HuH-7.5 (cell line): ENCODE results near the gene AHRR.
"Not testable (repeated sequence)": the region's sequence is repeated elsewhere in the genome, so short reads cannot be mapped to it uniquely, and the experiment has no call there.

ENCODE experiments used
- DNase-seq: peaks from one replicate; pipeline ENCODE4 v3.0.0; 2011; ENCODE audit warnings: low spot score

AHRR gene

DNA sequence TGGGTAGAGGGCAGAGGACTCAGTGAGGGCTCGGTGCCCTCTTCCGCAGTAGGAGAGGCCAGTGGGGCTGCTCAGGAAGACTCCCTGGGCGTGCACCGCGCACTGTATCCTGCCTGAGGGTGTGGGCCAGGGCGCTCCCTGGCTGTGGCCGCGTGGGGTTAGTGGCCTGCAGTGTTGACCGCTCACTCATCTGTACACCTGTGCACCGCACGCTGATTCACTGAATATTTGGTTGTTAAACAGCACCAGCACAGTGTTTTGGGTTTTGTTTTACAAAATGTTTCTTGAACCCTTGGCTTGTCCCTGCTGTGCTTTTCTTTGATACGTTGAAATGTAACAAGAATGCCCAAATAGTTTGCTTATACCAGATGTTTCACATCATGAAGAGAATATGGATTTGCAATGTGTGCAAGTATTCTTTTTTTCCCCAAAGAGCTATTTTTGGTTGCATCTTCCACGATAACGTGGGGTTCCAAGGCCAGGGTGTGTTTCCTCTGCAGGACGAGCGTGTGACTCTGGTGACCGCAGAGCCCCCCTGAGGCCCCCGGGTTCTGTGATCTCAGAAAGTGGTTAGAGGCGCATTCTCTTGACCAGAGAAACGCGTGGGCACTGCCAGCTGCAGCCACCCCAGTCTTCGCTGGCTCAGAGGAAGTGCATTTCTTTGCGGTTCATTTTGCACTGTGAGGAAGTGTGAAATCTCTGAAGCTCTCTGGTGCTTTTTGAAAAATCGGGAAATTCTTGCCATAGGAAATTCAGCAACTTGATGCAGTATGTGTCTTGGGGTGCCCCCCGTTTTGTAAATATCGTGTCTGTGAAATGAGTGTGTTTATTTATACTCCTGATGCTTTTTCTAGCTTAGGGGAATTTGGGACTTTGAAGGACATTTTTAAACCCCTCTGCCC is 46.9 kb downstream of the AHRR start:
- DNase-seq, result no peak

DNA sequence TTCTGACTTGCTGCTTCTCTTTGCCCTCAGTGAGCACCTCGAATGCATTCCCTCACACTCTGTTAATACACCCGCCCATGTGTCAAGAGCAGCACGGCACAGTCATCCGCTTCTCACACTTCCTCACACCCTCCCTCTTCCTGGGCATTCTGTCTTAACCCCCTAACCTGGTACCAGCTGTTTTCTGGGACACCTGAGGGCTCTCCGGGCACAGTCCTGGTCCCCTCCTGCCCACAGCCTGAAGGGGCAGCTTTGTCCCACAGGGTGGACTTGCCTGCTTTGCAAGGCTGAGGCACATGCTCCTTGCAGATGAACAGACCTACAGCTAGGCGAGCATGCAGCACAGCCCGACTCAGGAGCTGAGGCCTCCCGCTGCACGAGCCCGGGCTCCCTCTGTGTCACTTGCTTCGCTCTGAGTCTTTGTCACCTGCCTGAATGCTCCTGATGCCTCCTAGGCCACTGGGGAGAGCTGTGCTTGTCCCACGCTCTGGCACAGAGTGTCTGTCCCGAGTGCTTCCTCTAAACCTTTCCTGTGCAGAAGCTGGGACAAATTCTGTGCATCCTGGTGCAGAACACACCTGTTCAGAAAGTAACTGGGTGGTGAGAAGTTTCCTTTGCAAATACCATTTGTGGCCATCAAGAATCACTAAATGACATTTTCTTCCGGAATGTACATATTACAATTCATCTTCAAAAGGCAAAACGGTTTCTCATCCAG is 47.8 kb downstream of the AHRR start:
- DNase-seq, result no peak

DNA sequence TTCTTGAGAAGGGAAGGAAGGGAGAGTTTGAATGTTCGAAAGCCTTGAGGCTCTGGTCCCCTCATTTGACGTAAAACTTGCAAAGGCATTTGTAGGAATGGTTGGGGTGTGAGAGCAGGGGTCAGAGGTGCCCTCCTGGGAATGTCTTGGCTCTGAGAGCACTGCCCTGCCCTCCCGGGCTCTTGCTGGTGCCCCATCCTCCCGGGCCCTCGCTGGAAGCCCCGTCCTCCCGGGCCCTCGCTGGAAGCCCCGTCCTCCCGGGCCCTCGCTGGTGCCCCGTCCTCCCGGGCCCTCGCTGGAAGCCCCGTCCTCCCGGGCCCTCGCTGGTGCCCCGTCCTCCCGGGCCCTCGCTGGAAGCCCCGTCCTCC is 48.3 kb downstream of the AHRR start:
- not testable (repeated sequence) for DNase-seq

DNA sequence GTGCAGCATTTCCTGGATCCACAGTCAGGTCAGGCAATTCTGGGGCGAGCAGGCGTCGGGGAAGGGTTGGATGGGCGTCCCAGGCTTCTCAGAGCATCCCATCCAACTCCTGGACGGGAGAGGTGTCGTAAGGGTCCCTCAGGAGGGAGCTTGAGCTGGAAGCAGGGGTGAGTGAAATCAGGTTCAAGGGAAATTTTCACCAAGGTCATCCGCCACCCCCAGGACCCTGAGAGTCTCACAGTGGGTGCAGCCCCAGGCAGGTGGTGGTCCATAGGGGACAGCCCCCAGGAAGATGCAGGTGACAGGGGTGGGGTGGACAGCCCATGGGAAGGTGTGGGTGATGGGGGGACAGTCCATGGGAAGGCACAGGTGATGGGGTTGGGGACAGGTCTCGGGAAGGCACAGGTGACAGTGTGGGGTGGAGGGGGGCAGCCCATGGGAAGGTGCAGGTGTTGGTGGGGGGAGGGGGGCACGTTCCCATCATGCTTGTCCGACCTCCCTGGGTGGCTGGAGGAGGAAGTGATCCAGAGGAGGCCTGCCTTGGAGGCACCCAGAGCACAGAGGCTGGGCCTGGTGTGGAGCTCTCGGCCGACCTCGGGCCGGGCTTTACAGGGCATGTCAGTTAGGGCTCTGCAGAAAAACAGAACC is 48.9 kb downstream of the AHRR start:
- no peak for DNase-seq

DNA sequence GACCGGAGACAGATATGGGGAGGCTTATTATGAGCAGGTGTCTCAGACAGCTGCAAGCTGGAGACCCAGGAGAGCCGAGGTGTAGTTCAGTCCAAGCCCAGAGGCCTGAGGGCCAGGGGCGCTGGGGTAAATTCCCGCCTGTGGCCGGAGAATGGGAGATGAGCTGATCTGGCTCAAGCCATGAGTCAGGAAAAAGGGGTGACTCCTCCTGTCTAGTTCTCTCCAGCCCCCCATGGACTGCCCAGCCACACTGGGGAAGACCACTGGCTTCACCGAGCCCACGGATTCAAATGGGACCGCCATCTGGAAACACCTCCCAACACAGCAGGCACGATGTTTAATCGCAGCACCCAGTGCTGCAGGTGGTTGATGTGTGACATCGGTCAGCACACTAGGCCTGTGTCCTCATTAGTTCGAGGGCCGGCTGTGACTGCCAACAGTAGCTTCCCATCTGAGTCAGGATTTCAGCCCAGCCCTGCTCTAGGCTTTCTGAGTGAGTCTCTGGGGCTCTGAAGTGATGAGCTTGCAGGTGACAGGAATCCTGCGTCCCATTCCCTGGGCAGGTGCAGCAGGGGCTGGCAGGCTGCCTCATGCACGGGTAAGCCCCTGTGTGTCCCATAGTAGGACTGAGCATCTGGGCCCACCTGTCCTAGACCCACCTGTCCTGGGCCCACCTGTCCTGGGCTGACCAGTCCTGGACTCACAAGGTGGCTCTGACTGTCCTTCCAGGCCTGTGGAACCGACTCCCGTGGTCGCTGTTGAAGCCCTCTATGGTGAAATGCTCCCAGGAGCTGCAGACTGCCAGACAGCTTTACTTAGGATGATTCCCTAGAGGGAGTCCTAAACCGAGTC is 49.7 kb downstream of the AHRR start:
- DNase-seq, result no peak

DNA sequence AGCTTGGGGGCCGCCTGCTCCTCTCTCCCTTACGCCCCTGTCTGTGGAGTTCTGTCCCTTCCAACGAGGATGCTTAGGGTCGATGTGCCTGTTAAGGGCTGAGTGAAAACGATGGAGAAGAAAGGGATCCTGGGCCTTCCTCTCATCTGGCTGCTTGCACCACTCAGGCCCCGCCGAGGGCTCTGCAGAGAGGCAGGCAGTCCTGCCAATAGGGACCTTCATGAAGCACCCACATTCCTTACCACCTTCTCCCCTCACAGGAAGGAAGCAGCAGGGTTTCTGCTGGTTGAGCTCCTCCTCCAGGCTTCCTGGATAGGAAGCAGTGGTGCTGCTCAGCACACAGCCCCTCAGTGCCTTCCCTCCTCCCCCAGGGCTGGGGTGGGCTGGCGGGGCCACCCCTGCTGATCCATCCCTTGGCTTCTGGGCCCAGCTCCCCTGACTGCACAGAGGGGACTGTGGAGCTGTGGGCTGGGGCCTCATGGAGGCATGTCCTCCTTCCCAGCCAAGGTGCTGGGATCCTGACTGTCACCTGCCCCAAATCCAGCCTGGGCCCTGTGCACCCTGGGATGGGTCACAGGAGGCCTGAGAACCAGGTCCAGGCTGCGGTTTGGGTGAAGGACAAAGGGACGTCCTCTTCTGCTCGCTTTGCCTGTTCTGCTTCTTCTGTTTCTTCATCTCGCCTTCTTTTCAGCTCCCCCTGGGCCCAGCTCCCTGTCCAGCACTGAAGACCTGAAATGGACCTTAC is 50.5 kb downstream of the AHRR start:
- no peak for DNase-seq

DNA sequence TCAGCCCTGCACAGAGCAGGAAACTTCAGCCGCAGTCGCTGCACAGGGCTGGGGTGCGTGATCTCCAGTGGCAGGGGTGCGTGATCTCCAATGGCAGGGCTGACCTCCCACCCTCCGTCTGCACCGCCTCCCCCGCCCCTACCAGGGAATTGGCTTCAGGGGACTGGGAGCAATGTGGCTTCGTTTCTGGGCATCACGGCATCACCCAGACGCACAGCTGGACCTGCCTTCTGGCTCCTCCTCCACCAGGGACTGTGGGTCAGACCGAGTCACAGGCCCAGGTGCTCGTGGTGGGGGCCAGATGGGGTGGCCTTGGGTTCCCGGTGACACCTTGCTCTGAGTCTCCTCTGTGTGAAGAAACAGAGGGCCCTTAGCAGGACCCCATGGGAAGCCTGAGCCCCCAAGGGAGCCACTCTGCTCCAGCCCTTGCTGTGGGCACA is 51.1 kb downstream of the AHRR start:
- DNase-seq, result no peak

DNA sequence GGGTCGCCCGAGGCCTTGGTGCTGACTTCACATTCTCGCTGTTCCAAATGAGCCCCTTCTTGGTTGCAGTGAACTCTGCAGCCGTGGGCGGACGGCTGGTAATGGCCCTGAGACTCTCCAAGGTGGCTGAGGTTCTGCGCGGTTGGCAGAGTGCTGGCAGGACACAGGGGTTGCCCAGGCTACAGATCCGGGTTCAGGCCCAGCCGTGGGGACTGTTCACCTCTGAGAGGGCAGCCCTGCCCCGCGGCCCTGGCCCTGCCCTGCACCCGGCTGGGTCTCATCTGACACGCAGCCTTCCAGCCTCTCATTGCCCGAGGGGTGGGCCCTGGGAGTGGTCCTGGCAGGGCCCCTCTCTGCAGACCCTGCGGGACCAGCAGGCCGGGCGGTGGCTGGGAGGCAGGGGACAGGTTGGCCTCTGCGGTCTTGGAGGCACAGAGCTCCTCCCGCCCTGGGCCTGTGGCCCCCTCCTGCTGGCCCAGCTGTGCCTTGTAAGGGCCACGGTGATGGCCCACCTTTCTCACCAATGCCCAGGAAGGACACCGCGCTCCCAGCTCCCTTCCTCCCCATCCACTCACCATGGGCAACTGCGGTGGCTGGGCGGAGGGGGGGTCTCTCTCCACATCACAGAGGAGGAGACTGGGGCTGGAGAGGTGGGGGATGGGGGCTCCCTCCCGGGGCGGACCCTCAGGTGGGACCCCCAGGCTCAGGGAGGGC is 51.6 kb downstream of the AHRR start:
- no peak for DNase-seq

DNA sequence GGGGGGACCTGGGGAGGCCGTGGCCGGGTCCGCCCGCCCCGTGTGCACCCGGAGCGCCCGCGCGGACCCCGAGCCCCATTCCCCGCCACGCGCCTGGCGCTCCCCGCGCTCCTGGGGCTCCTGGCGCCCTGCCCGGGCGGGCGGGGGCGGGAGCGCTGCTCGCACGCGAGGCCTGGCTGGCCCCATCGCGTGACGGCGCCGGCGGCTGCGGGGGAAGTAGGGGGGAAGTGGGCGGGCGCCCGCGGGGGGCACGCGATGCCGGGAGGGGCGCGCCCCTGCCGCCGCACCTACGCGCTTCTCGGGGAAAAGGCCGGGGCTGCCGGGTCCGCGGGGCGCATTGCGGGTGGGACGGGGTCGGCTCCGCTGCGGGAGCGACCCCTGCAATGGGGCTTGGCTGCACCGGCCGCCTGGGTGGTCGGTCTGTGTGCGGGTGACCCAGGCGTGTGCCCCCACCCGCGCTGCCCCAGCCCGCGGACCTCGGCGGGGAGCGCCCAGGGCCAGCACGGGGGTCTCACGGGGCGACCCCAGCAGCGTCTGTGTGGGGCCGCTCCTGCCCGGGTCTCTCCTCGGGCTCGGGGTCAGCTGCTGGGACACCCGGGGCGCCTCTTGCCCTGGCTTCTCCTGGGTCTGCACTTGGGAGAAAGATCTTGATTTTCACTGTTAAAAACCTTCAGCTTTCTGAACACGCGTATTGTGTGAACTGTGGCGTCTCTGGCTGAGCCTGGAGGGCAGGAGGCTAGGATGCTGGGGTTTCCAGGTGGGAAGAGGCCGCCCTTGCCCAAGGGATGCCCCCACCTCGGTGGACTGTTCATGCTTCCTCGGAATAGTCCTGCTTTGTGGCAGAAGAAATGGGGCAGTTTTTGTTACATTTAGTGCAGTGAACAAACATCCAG is 52.4 kb downstream of the AHRR start:
- DNase-seq, result no peak

DNA sequence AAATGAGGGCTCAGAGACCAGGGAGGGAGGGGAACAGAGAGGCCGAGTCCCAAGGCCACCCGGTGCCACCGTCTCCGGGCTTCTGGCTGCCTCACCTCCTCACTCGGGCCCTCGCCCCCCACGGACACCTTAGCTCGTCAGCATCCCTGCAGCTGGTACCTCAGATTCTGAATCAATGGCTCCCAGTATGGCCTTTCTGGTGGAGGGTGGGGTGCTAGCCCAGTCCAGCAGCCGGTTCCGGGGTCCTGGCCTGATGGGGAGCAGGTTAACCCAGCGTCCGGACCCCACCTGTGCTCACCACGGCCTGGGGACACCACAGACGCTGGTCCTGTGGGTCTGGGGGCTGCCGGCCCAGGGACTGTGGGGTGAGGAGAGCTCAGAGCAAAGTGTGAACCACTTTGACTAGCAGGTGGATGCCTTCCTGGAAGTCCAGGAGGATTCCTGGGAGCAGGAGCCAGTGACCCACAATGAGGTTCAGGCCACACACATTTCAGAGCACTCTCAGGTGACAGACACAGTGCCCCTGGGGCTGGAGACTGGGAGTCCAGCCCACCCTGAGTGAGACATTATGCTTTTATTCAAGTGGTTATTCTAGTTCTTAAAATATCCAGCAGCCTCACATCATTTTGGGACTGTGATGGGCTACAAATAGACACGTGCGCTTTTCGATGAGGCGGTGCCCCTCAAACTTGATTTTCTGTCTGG is 53.3 kb downstream of the AHRR start:
- DNase-seq, result no peak

DNA sequence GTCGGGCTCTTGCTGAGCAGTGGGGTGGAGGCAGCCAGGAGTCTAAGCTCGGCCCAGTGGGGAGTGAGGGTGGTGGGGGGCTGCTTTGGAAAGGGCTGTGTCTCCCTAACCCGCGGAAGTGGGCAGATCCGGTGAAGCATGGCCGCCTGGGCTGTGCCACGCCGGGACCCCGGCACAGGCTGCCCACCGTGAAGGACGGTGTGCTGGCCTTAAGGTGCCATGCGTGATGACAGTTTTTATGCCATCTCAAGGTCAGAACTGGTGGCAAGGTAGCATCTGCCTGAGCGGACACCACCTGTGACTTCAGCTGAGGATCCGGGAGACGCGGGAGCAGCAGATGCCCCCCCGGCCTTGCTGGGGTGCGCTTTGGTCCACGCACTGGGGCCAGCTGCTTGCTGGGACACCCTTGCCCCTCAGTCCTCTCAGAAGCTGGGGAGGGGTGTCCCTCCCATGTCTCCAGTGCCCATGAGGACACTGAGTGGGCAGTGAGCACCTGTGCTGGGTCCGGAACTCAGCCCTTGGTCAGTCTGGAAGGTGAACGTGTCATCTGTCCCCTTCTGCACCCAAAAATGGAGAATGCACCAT is 53.9 kb downstream of the AHRR start:
- no peak for DNase-seq

DNA sequence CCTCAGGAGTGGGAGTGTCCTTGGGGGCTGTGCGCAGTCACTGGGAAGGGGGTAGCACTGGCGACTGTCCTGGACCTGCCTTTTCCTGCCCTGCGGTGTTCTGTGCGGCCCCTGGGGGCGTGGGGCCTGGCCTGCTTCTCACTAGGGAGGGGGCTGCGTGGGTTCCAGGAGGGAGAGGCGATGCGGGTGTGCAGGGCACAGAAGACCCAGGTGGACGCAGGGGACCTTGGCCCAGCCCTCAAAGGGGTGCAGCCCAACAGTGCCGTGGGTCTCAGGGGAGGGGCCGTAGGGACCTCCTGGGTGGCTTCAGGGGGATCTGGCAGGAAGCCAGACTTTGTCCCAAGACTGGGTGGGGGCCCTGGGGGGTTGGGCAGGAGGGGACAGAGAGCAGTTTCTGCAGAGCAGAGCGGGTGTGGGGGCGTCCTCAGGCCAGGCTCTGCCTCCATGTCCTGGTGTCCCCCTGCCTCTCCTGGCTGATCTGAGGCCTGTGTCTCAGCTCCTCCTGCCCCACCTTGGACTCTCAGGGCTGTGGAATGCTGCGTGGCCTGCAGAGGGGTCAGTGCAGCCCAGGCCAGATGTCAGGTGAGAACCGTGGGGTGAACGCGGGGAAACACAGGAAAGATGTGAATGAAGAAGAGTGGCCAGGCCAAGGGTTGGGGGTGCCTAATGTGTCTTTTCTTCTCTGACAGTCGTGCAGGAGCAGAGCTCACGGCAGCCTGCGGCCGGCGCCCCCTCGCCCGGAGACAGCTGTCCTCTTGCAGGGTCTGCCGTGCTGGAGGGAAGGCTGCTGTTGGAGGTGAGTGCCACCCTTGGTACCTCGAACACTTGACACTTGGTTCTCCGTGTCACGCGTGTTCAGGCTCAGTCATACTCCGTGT is 54.6 kb downstream of the AHRR start:
- DNase-seq, result no peak

DNA sequence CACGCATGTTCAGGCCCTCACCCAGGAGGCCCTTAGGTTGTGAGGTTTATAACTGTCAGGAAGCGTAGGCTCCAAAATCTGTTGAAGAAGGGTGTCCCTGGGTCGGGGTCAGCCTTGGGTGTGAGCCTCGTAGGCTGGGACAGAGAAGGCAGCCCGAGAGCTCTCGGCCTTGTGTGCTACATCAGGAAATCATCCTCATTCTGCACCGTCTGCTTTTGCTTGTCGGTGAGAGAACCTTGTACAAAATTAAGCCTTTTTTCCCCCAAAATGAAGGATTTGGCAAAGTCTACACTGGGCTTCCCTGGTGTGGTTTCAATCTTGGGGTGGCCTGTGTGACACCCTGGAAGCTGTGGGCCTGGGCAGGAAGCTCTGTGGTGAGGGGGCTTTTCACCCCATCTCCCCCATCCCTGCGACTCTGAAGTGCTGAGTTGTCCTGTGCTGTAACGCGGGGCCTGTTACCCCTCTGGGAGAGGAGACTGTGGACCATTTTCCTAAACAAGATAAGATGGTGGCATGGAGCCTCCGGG is 55.3 kb downstream of the AHRR start:
- DNase-seq, result no peak

DNA sequence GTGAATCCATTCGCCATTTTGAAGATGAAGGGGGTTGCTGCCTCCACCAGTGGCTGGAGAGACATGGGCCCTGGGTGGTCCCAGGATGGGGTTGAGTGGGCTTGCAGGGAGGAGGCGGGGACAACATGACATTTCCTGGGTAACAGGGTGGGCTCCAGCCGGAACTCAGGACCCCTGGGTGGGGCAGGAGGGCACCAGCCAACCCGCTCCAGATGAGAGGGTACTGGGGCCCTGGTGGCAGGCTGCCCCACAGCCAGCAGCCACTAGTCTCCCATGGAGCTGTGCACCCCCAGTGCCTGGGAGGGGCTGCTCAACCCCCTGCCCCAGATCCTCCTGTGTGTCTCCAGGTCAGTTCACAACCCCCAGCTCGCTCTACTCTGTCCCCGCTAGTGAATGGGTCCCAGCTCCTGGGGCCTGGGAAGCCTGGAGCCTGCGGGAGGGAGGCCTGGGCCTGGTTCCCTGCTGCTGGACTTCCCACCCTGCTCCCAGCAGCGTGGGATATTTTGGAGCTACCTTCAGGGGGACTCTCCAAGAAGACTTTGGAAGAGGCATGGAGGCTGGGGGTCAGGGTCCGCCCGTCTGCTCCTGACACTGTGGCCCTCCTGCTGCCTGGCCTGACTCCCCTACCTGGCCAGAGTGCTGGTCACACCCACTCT is 55.9 kb downstream of the AHRR start:
- no peak for DNase-seq

DNA sequence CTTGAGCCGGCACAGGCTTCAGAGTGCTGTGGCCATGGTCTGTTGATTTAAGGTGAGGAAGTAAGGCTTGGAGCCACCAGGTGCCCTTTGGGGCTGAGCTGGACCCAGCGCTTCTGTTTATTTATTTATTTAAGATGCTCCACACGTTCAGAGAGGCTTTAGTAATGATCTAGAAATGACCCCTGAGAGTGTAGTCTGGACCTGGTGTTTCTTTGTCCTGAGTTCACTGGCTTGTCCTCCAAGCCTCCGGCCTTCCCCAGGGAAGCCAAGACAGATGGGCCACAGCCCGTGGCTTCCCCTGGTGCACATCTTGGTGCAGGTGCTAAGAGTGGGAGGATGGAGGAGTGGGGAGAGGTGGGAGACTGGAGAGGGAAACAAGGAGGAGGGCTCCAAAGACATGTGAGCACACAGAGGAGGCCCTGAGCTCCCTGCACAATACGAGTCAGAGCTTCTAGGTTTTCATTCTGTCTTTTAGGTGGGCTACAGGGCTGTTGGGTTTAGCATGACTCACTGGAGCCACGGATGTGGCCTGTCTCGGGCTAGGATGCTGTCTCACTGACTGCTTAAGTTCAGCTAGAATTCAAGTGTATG is 56.9 kb downstream of the AHRR start:
- no peak for DNase-seq

DNA sequence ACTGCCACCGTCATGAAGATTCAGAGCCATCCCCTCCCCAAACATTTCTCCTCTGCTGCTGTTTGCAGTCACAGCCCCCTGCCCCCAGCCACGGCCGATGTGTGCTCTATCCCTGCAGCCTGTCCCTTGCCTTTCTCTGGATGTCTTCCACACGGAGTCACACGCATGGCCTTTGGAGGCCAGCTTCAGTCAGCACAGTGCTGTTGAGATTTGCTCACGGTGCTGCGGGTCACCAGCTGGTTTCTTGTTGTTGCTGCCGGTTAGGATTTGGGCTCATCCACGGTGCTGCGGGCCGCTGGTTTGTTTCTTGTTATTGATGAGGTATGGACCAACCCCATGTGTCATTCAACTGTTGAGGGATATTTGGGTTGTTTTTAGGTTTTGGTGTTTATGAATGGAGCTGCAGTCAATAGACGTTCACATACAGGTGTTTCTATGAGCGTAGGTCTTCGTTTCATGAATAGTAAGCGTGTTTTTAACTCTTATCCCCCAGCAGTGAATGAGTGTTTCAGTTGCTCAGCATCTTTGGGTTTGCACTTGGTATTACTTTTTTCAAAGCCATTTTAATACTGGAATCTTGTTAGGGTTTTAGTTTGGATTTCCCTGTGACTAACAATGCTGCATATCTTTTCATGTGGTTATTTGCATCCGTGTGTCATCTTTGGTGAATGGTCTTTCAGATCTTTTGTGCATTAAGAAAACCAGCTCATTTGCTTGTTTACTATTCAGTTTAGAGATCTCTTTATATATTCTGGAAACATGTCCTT is 57.6 kb downstream of the AHRR start:
- DNase-seq, result no peak
